Progenitor cell of endocrine pancreas (in vitro differentiated cells): ENCODE results near the gene ZYG11A. TPM values are rescaled to one million over a fixed set of nuclear protein-coding genes. Genes with fewer than 3 reads are reported as not detected.
"Not testable (repeated sequence)": the region's sequence is repeated elsewhere in the genome, so short reads cannot be mapped to it uniquely, and the experiment has no call there.

ENCODE experiments used
- DNase-seq: peaks from one replicate; pipeline ENCODE4 v3.0.0; 2021; ENCODE audit warnings: low spot score; ENCODE audit not compliant: unreplicated experiment
- H3K27ac Mint-ChIP-seq: 2 replicates; pipeline ENCODE4 v1.8.0; 2021; ENCODE audit warnings: mild to moderate bottlenecking, moderate library complexity, mixed read lengths
- H3K27me3 Mint-ChIP-seq: 2 replicates; pipeline ENCODE4 v1.8.0; 2021; ENCODE audit warnings: mixed read lengths
- H3K36me3 Mint-ChIP-seq: 2 replicates; pipeline ENCODE4 v1.8.0; 2022; ENCODE audit warnings: mixed read lengths; ENCODE audit not compliant: insufficient read depth
- H3K4me1 Mint-ChIP-seq: 2 replicates; pipeline ENCODE4 v1.8.0; 2021; ENCODE audit warnings: low read depth, mixed read lengths
- H3K4me3 Mint-ChIP-seq: 2 replicates; pipeline ENCODE4 v1.8.0; 2021; ENCODE audit warnings: low read depth, mild to moderate bottlenecking, moderate library complexity, mixed read lengths
- H3K9me3 Mint-ChIP-seq: 2 replicates; pipeline ENCODE4 v1.8.0; 2021; ENCODE audit warnings: low read depth, mixed read lengths
- total RNA-seq: library from RNA; stranded (reverse); gene quantifications from 2 replicates; pipeline ENCODE4 v1.2.1, GENCODE V29; 2021
- TF ChIP-seq, protein P1 (sequence below): fragments of 200-600 bp; sonication (generic); IDR thresholded peaks from one replicate; pipeline ENCODE4 v1.5.0; 2021; ENCODE audit warnings: antibody characterized with exemption, mild to moderate bottlenecking; ENCODE audit not compliant: unreplicated experiment

The ZYG11A gene
- total RNA-seq, 1 donor from 2014 or later: not detected

DNA sequence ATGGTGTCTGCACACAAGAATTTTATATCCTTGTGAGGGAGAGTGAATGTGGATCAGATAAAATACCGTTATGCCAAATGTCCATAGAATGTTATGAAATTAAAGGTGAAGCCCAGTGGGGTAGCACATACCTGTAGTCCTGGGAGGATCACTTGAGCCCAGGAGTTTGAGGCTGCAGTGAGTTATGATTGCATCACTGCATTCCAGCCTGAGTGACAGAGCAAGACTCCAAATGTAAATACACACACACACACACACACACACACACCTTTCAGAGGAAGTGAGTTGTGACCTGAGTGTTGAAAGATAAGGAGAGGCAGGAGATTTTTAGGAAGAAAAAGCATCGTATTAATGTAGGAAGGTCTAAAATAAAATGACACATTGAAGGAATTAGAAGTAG is 28.1 kb upstream of the ZYG11A start:
- Mint-ChIP-seq H3K4me1 (no peaks in the 10 kb centered on the region), H3K4me3 (no peak overlapping the region), H3K36me3 (peaks cover 16% of the 10 kb centered on the region), H3K27me3 (no peaks in the 10 kb centered on the region), H3K27ac (no peak overlapping the region), H3K9me3 (no peaks in the 10 kb centered on the region)
- TF ChIP-seq, protein P1, sequence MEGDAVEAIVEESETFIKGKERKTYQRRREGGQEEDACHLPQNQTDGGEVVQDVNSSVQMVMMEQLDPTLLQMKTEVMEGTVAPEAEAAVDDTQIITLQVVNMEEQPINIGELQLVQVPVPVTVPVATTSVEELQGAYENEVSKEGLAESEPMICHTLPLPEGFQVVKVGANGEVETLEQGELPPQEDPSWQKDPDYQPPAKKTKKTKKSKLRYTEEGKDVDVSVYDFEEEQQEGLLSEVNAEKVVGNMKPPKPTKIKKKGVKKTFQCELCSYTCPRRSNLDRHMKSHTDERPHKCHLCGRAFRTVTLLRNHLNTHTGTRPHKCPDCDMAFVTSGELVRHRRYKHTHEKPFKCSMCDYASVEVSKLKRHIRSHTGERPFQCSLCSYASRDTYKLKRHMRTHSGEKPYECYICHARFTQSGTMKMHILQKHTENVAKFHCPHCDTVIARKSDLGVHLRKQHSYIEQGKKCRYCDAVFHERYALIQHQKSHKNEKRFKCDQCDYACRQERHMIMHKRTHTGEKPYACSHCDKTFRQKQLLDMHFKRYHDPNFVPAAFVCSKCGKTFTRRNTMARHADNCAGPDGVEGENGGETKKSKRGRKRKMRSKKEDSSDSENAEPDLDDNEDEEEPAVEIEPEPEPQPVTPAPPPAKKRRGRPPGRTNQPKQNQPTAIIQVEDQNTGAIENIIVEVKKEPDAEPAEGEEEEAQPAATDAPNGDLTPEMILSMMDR: no peak
- no peak for DNase-seq

DNA sequence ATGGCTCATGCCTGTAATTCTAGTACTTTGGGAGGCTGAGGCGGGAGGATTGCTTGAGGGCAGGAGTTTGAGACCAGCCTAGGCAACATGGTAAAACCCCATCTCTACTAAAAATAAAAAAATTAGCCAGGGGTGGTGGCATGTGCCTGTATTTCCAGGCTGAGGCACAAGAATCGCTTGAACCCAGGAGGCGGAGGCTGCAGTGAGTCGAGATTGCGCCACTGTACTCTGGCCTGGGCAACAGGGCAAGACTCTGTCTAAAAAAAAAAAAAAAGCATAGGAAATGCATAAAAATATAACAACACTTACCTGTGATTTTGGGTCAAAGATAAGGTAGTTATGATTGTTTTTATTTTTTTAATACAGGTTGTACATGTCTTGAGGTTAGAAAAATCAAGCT is 21.7 kb upstream of the ZYG11A start:
- DNase-seq, H3K9me3 Mint-ChIP-seq, H3K4me1 Mint-ChIP-seq, H3K4me3 Mint-ChIP-seq, H3K27ac Mint-ChIP-seq, H3K27me3 Mint-ChIP-seq: not testable (repeated sequence)
- peaks cover 14% of the 10 kb centered on the region for H3K36me3 Mint-ChIP-seq

DNA sequence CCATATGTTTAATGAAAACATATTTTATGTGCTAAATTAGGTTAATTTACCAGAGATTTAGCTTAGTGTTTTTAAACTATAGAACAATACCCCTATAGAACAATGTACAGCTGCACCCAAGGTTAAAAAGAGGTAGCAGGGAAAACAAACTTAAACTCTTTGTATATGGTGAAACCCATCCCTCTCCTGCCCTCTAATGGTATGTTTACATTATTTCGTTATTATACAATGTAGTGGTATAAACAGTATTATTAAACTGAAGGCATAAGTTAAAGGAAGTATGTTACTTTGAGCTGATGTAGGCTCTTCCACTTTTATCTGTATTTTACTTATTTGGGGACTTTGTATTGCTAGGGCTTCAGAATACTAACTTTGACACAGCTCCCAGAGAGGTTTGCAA is 16.7 kb upstream of the ZYG11A start:
- Mint-ChIP-seq H3K9me3 (no peaks in the 10 kb centered on the region), H3K4me1 (no peaks in the 10 kb centered on the region), H3K36me3 (peaks cover 8% of the 10 kb centered on the region), H3K27me3 (no peaks in the 10 kb centered on the region), H3K4me3 (no peak overlapping the region), H3K27ac (no peak overlapping the region)
- no peak for DNase-seq
- TF ChIP-seq, protein P1: peak; percentile 14

DNA sequence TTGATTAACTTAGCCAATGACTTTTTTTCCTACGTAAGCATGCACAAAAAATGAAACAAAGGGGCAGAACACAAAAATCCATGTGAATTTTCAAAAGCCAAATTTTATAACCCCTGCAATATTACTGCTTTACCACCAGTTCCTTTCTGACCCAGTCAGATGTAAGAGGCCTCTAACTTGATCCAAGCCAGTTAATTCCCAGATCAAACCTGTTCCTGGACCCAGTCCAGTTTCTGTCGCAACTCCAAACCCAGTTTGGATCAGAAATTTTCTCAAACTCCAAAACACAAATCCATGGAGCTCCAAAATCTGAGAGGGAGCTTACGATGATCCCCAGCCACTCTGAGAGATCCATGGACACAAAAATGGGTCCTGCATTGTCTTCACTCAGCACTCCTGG is 7.8 kb upstream of the ZYG11A start:
- DNase-seq: no peak
- H3K36me3 Mint-ChIP-seq: no peaks in the 10 kb centered on the region
- no peaks in the 10 kb centered on the region for H3K9me3 Mint-ChIP-seq
- H3K4me1 Mint-ChIP-seq: no peaks in the 10 kb centered on the region
- H3K27me3 Mint-ChIP-seq: peaks cover 2% of the 10 kb centered on the region
- no peak overlapping the region for H3K27ac Mint-ChIP-seq
- no peak overlapping the region for H3K4me3 Mint-ChIP-seq
- TF ChIP-seq, protein P1: no peak

DNA sequence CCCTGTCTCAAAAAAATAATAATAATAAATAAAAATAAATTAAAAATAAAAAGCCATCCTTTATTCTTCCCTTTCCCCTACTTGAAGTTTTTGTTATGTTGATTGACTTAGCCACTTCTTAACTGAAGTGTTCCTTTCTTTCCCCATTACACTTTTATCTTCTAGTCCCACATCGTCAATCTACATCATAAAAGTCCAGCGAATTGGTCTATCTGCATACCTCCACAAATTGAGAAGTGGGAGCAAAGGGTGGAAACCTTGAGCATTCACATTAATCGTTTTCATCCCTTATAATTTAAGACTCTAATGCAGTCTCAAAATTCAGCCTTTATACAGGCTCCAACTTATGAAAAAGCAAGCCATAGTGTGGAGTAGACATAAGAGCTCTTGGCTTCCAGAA is 6.5 kb upstream of the ZYG11A start:
- peaks cover 5% of the 10 kb centered on the region for H3K27me3 Mint-ChIP-seq
- no peaks in the 10 kb centered on the region for H3K9me3 Mint-ChIP-seq
- no peak overlapping the region for H3K27ac Mint-ChIP-seq
- H3K36me3 Mint-ChIP-seq: no peaks in the 10 kb centered on the region
- no peaks in the 10 kb centered on the region for H3K4me1 Mint-ChIP-seq
- TF ChIP-seq, protein P1: no peak
- no peak for DNase-seq
- no peak overlapping the region for H3K4me3 Mint-ChIP-seq

DNA sequence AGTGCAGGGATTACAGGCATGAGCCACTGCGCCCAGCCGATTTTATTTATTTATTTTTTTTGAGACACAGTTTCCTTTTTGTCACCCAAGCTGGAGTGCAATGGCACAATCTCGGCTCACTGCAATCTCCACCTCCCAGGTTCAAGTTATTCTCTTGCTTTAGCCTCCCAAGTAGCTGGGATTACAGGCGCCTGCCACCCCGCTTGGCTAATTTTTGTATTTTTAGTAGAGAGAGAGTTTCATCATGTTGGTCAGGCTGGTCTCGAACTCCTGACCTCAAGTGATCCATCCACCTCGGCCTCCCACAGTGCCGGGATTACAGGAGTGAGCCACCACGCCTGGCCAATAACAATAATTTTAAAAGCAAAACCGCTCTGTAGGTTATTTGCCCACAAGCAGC is 3.4 kb upstream of the ZYG11A start:
- H3K27me3 Mint-ChIP-seq: peaks cover 28% of the 10 kb centered on the region
- H3K4me3 Mint-ChIP-seq, H3K4me1 Mint-ChIP-seq, H3K36me3 Mint-ChIP-seq, H3K9me3 Mint-ChIP-seq, H3K27ac Mint-ChIP-seq, DNase-seq: not testable (repeated sequence)

DNA sequence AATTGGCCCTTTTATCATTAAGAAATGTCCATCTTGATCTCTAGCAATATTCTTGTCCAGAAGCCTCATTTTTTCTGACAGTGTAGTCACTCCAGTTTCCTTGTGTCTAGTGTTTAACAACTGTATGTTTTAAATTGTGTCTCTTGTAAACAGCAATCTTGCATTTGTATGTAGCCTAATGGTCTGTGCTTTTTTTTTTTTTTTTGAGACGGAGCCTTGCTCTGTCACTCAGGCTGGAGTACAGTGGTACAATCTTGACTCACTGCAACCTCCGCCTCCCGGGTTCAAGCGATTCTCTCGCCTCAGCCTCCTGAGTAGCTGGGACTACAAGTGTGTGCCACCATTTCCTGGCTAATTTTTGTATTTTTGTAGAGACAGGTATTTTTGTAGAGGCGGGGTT is 2.6 kb downstream of the ZYG11A start:
- peaks cover 34% of the 10 kb centered on the region for H3K27me3 Mint-ChIP-seq
- H3K9me3 Mint-ChIP-seq, H3K4me3 Mint-ChIP-seq, H3K36me3 Mint-ChIP-seq, DNase-seq, H3K4me1 Mint-ChIP-seq, H3K27ac Mint-ChIP-seq: not testable (repeated sequence)
